Activated CD4-positive, alpha-beta T cell treated with anti-CD3 and anti-CD28 coated beads, Interleukin-2, amount 10 ng/mL, durations not matched to agents 7 days and 5 days (primary cell): Measurements from ENCODE around the gene PUS7L. TPM values are rescaled to one million over a fixed set of nuclear protein-coding genes. Genes with fewer than 3 reads are reported as not detected.
"Not testable (repeated sequence)": the region's sequence is repeated elsewhere in the genome, so short reads cannot be mapped to it uniquely, and the experiment has no call there.

Source experiments
- CTCF ChIA-PET: fragments of 350-600 bp; sonication (Branson Sonifier 250); formaldehyde crosslinking; loops from one replicate; lab custom pipeline; 2021; ENCODE audit warnings: antibody characterized with exemption; lab: Charles Lee
- POLR2A ChIA-PET: fragments of 350-600 bp; sonication (Branson Sonifier 250); formaldehyde crosslinking; loops from one replicate; lab custom pipeline; 2021; ENCODE audit warnings: antibody characterized with exemption; lab: Charles Lee
- DNase-seq: peaks from one replicate; pipeline ENCODE4 v3.0.0-alpha.2; 2020
- H3K27ac Mint-ChIP-seq: one replicate; pipeline ENCODE4 v1.8.0; 2021; ENCODE audit warnings: mild to moderate bottlenecking, moderate library complexity, mixed read lengths
- H3K27me3 Mint-ChIP-seq: one replicate; pipeline ENCODE4 v1.8.0; 2021; ENCODE audit warnings: mixed read lengths
- H3K36me3 Mint-ChIP-seq: one replicate; pipeline ENCODE4 v1.8.0; 2021; ENCODE audit warnings: low read depth, mixed read lengths
- H3K4me1 Mint-ChIP-seq: one replicate; pipeline ENCODE4 v1.8.0; 2021; ENCODE audit warnings: mixed read lengths
- H3K4me3 Mint-ChIP-seq: one replicate; pipeline ENCODE4 v1.8.0; 2021; ENCODE audit warnings: mild to moderate bottlenecking, moderate library complexity, mixed read lengths
- H3K9me3 Mint-ChIP-seq: one replicate; pipeline ENCODE4 v1.8.0; 2021; ENCODE audit warnings: mixed read lengths
- total RNA-seq, 2 experiments: library from RNA; stranded (reverse); gene quantifications; one replicate each; pipeline ENCODE4 v1.2.3, GENCODE V29; 2021

Gene PUS7L
- total RNA-seq, 2 experiments from 2014 or later: 17.4 to 22.4 TPM

- Mint-ChIP-seq H3K4me1 (no peaks in the 10 kb centered on the region), H3K27me3 (no peaks in the 10 kb centered on the region), H3K9me3 (no peaks in the 10 kb centered on the region), H3K36me3 (peaks cover 28% of the 10 kb centered on the region), H3K27ac (no peak overlapping the region), H3K4me3 (no peak overlapping the region)
- ChIA-PET POLR2A (no interaction called here), CTCF (interaction anchor here (1.0 to 1.6 kb wide), 3 partner anchors 17 to 24 kb away, joined by 3 to 4 read pairs (median 3); no protein-coding TSS in a partner anchor)
- peak; percentile 22 for DNase-seq
These were observed 17.9 kb upstream of the PUS7L start for GRCh38 chr12:43776498-43776897.

GRCh38 chr12:43766291-43766690 lies 7.7 kb upstream of the PUS7L start:
- CTCF ChIA-PET: no interaction called here
- peaks cover 39% of the 10 kb centered on the region for H3K36me3 Mint-ChIP-seq
- no peaks in the 10 kb centered on the region for H3K27me3 Mint-ChIP-seq
- DNase-seq: no peak
- no peak overlapping the region for H3K4me3 Mint-ChIP-seq
- H3K4me1 Mint-ChIP-seq: peaks cover 22% of the 10 kb centered on the region
- peaks cover 3% of the 10 kb centered on the region for H3K9me3 Mint-ChIP-seq
- POLR2A ChIA-PET: no interaction called here
- H3K27ac Mint-ChIP-seq: no peak overlapping the region

- H3K9me3 Mint-ChIP-seq: peaks cover 3% of the 10 kb centered on the region
These were observed 5.9 kb upstream of the PUS7L start for GRCh38 chr12:43764528-43764927.

GRCh38 chr12:43763769-43764168 lies 5.2 kb upstream of the PUS7L start:
- POLR2A ChIA-PET: no interaction called here
- H3K27ac Mint-ChIP-seq: no peak overlapping the region
- peaks cover 3% of the 10 kb centered on the region for H3K9me3 Mint-ChIP-seq
- no peaks in the 10 kb centered on the region for H3K27me3 Mint-ChIP-seq
- no peak for DNase-seq
- no peak overlapping the region for H3K4me3 Mint-ChIP-seq
- peaks cover 38% of the 10 kb centered on the region for H3K4me1 Mint-ChIP-seq
- CTCF ChIA-PET: interaction anchor here (0.6 to 1.5 kb wide), 2 partner anchors 11 to 16 kb away, joined by 3 read pairs; no protein-coding TSS in a partner anchor
- H3K36me3 Mint-ChIP-seq: peaks cover 37% of the 10 kb centered on the region

More at GRCh38 chr12:43764528-43764927, 5.9 kb upstream of the PUS7L start:
- H3K4me3 Mint-ChIP-seq: no peak overlapping the region
- no peak overlapping the region for H3K27ac Mint-ChIP-seq
- peaks cover 36% of the 10 kb centered on the region for H3K36me3 Mint-ChIP-seq
- no peaks in the 10 kb centered on the region for H3K27me3 Mint-ChIP-seq
- peaks cover 34% of the 10 kb centered on the region for H3K4me1 Mint-ChIP-seq
- ChIA-PET POLR2A (no interaction called here), CTCF (interaction anchor here (1.5 kb wide), 1 partner anchor 12 kb away, joined by 3 read pairs; no protein-coding TSS in a partner anchor)
- no peak for DNase-seq

- no peak for DNase-seq
- Mint-ChIP-seq H3K9me3 (peaks cover 3% of the 10 kb centered on the region), H3K4me3 (no peak overlapping the region), H3K27ac (no peak overlapping the region), H3K27me3 (no peaks in the 10 kb centered on the region), H3K4me1 (peaks cover 47% of the 10 kb centered on the region), H3K36me3 (peaks cover 32% of the 10 kb centered on the region)
- CTCF ChIA-PET: no interaction called here
- POLR2A ChIA-PET: no interaction called here
These were observed 4.0 kb upstream of the PUS7L start for GRCh38 chr12:43762596-43762995.

- H3K27ac Mint-ChIP-seq: no peak overlapping the region
- ChIA-PET POLR2A (no interaction called here), CTCF (interaction anchor here (1.0 kb wide), 1 partner anchor 10 kb away, joined by 3 read pairs; no protein-coding TSS in a partner anchor)
- H3K27me3 Mint-ChIP-seq: no peaks in the 10 kb centered on the region
- DNase-seq: no peak
- H3K9me3 Mint-ChIP-seq: peaks cover 3% of the 10 kb centered on the region
- H3K4me3 Mint-ChIP-seq: peak overlapping the region; percentile 44
- peaks cover 34% of the 10 kb centered on the region for H3K36me3 Mint-ChIP-seq
- peaks cover 54% of the 10 kb centered on the region for H3K4me1 Mint-ChIP-seq
These were observed 2.9 kb upstream of the PUS7L start for GRCh38 chr12:43761500-43761899.

GRCh38 chr12:43760396-43760795 lies 1.8 kb upstream of the PUS7L start:
- Mint-ChIP-seq H3K4me1 (peaks cover 63% of the 10 kb centered on the region), H3K9me3 (peaks cover 3% of the 10 kb centered on the region), H3K4me3 (peak overlapping the region; percentile 99), H3K36me3 (peaks cover 42% of the 10 kb centered on the region), H3K27ac (peak overlapping the region; percentile 100), H3K27me3 (no peaks in the 10 kb centered on the region)
- CTCF ChIA-PET: interaction anchor here (1.5 to 1.6 kb wide), 2 partner anchors 8 to 26 kb away, joined by 5 read pairs; no protein-coding TSS in a partner anchor
- no peak for DNase-seq
- POLR2A ChIA-PET: no interaction called here

- Mint-ChIP-seq H3K27ac (peak overlapping the region; percentile 100), H3K4me1 (peaks cover 74% of the 10 kb centered on the region), H3K36me3 (peaks cover 54% of the 10 kb centered on the region), H3K4me3 (peak overlapping the region; percentile 99), H3K27me3 (no peaks in the 10 kb centered on the region), H3K9me3 (peaks cover 5% of the 10 kb centered on the region)
- ChIA-PET POLR2A (interaction anchor here (1.6 kb wide), 1 partner anchor 48 kb away, joined by 4 read pairs; the partner anchor contains the start of gene TWF1), CTCF (interaction anchor here (0.8 to 1.0 kb wide), 2 partner anchors 10 to 24 kb away, joined by 3 read pairs; no protein-coding TSS in a partner anchor)
- no peak for DNase-seq
These were observed 303 bp downstream of the PUS7L start for GRCh38 chr12:43758247-43758727.

GRCh38 chr12:43754015-43754414 lies 4.6 kb downstream of the PUS7L start:
- peaks cover 50% of the 10 kb centered on the region for H3K36me3 Mint-ChIP-seq
- no peak overlapping the region for H3K27ac Mint-ChIP-seq
- ChIA-PET CTCF (no interaction called here), POLR2A (no interaction called here)
- H3K27me3 Mint-ChIP-seq: no peaks in the 10 kb centered on the region
- no peak overlapping the region for H3K4me3 Mint-ChIP-seq
- no peak for DNase-seq
- H3K9me3 Mint-ChIP-seq: peaks cover 11% of the 10 kb centered on the region
- peaks cover 48% of the 10 kb centered on the region for H3K4me1 Mint-ChIP-seq

GRCh38 chr12:43751360-43751759 lies 7.2 kb downstream of the PUS7L start:
- peaks cover 30% of the 10 kb centered on the region for H3K4me1 Mint-ChIP-seq
- peaks cover 11% of the 10 kb centered on the region for H3K9me3 Mint-ChIP-seq
- H3K27ac Mint-ChIP-seq, H3K4me3 Mint-ChIP-seq, POLR2A ChIA-PET, H3K27me3 Mint-ChIP-seq, DNase-seq, CTCF ChIA-PET: not testable (repeated sequence)
- H3K36me3 Mint-ChIP-seq: peaks cover 48% of the 10 kb centered on the region

- POLR2A ChIA-PET: no interaction called here
- no peak overlapping the region for H3K27ac Mint-ChIP-seq
- H3K4me1 Mint-ChIP-seq: peaks cover 24% of the 10 kb centered on the region
- peaks cover 11% of the 10 kb centered on the region for H3K9me3 Mint-ChIP-seq
- peaks cover 48% of the 10 kb centered on the region for H3K36me3 Mint-ChIP-seq
- no peak for DNase-seq
- CTCF ChIA-PET: no interaction called here
- no peak overlapping the region for H3K4me3 Mint-ChIP-seq
- H3K27me3 Mint-ChIP-seq: no peaks in the 10 kb centered on the region
These were observed 7.8 kb downstream of the PUS7L start for GRCh38 chr12:43750814-43751213.

- H3K9me3 Mint-ChIP-seq: peaks cover 6% of the 10 kb centered on the region
- peaks cover 45% of the 10 kb centered on the region for H3K36me3 Mint-ChIP-seq
- no peak for DNase-seq
- H3K27ac Mint-ChIP-seq: no peak overlapping the region
- CTCF ChIA-PET: interaction anchor here (1.0 kb wide), 1 partner anchor 9 kb away, joined by 3 read pairs; no protein-coding TSS in a partner anchor
- peaks cover 14% of the 10 kb centered on the region for H3K4me1 Mint-ChIP-seq
- POLR2A ChIA-PET: no interaction called here
- H3K4me3 Mint-ChIP-seq: no peak overlapping the region
- no peaks in the 10 kb centered on the region for H3K27me3 Mint-ChIP-seq
These were observed 9.6 kb downstream of the PUS7L start for GRCh38 chr12:43749016-43749415.

- no peak for DNase-seq
- POLR2A ChIA-PET: no interaction called here
- H3K9me3 Mint-ChIP-seq: no peaks in the 10 kb centered on the region
- peaks cover 38% of the 10 kb centered on the region for H3K36me3 Mint-ChIP-seq
- H3K4me3 Mint-ChIP-seq: no peak overlapping the region
- CTCF ChIA-PET: no interaction called here
- H3K4me1 Mint-ChIP-seq: no peaks in the 10 kb centered on the region
- H3K27ac Mint-ChIP-seq: no peak overlapping the region
- no peaks in the 10 kb centered on the region for H3K27me3 Mint-ChIP-seq
These were observed 13.8 kb downstream of the PUS7L start for GRCh38 chr12:43744826-43745225.
